ENCODE measurements around the gene NPIPB2.

DNA sequence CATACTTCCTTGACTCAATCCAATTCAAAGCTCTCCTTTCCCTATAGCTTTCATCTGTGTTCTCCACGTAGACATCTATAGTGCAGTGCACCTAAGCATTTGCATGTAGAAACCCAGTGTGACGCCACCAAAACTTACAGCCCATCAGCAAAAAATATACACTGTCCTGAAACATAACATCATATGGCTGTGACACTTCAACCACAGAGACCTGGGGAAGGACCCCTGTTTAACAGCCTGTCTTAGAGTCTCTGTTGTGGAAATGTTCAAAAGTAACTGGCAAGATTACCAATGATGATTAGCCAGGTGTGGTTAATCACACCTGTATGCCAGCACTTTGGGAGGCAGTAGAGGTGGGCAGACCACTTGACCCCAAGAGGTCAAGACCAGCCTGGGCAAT lies 48.3 kb downstream of the NPIPB2 start:
- TF ChIP-seq FOXM1 (IDR thresholded peaks at IDR 0.05; ENCODE audit: borderline replicate concordance): no peak
- no peak for TF ChIP-seq HDGF (IDR thresholded peaks at IDR 0.05; ENCODE audit: borderline replicate concordance)
- TF ChIP-seq L3MBTL2 (conservative IDR thresholded peaks at IDR 0.05): no peak
- no peak for TF ChIP-seq BHLHE40 (IDR thresholded peaks at IDR 0.05; ENCODE audit: borderline replicate concordance)
- no peak for TF ChIP-seq FOXA1 (IDR thresholded peaks at IDR 0.05)
- no peak for TF ChIP-seq SP1 (IDR thresholded peaks at IDR 0.05)
- no peak for TF ChIP-seq SUZ12 (IDR thresholded peaks at IDR 0.05)
- TF ChIP-seq FOXK2 (IDR thresholded peaks at IDR 0.05): no peak
- TF ChIP-seq ARNT (IDR thresholded peaks at IDR 0.05): no peak
- TF ChIP-seq ELF4 (IDR thresholded peaks at IDR 0.05): no peak
- TF ChIP-seq, protein P1, sequence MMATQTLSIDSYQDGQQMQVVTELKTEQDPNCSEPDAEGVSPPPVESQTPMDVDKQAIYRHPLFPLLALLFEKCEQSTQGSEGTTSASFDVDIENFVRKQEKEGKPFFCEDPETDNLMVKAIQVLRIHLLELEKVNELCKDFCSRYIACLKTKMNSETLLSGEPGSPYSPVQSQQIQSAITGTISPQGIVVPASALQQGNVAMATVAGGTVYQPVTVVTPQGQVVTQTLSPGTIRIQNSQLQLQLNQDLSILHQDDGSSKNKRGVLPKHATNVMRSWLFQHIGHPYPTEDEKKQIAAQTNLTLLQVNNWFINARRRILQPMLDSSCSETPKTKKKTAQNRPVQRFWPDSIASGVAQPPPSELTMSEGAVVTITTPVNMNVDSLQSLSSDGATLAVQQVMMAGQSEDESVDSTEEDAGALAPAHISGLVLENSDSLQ (IDR thresholded peaks at IDR 0.05): no peak
- TF ChIP-seq CTBP1 (IDR thresholded peaks at IDR 0.05; ENCODE audit: borderline replicate concordance): no peak
